Endothelial cell of umbilical vein (primary cell): ENCODE measurements around the gene INPP5A. TPM values are rescaled to one million over a fixed set of nuclear protein-coding genes. Genes with fewer than 3 reads are reported as not detected.

Experiments used
- BruUV-seq: library from RNA; stranded (reverse); fragments of 400-500 nt; replicated peaks from 2 replicates; lab custom pipeline; 2021; lab: Mats Ljungman, UMichigan
- CTCF ChIA-PET: fragments of 300-600, 350-600 bp; sonication (Branson Sonifier 250); formaldehyde crosslinking; loops from one replicate; lab custom pipeline; 2021; ENCODE audit warnings: antibody characterized with exemption, inconsistent platforms; lab: Charles Lee
- POLR2A ChIA-PET: fragments of 300-600, 350-600 bp; sonication (Branson Sonifier 250); formaldehyde crosslinking; loops from one replicate; lab custom pipeline; 2021; ENCODE audit warnings: antibody characterized with exemption, inconsistent platforms; lab: Charles Lee
- DNase-seq: peaks from one replicate; pipeline ENCODE4 v3.0.0-alpha.2; 2011; ENCODE audit warnings: low read depth, low spot score
- FAIRE-seq: peaks from 2 replicates; lab custom pipeline; 2011; peaks lifted over from hg19 to GRCh38; lab: Jason Lieb, UNC
- H2AFZ ChIP-seq: 2 replicates; pipeline ENCODE4 v1.6.0; 2012; ENCODE audit warnings: low read depth, low read length, control low read depth, inconsistent platforms
- H3K27ac ChIP-seq: 2 replicates; pipeline ENCODE4 v1.5.1; 2011; ENCODE audit warnings: low read depth, mild to moderate bottlenecking, control low read depth, low read length, moderate library complexity; ENCODE audit not compliant: insufficient read depth
- H3K27me3 ChIP-seq, 2 experiments: 2 replicates each; pipeline versions ENCODE4 v1.6.0 to v1.6.1; 2011; ENCODE audit warnings: low read length in 2 of 2, mixed read lengths in 1 of 2; ENCODE audit not compliant: control insufficient read depth in 2 of 2, insufficient read depth in 2 of 2
- H3K36me3 ChIP-seq, 2 experiments: 2 replicates in 1 of 2; 3 replicates in 1 of 2; pipeline ENCODE4 v1.5.1; 2011; ENCODE audit warnings: low read length in 2 of 2, mild to moderate bottlenecking in 1 of 2, moderate library complexity in 1 of 2; ENCODE audit not compliant: control insufficient read depth in 2 of 2, insufficient read depth in 2 of 2; ENCODE audit errors: extremely low read depth in 1 of 2
- H3K4me1 ChIP-seq: 3 replicates; pipeline ENCODE4 v1.5.1; 2011; ENCODE audit warnings: mild to moderate bottlenecking, low read length; ENCODE audit not compliant: control insufficient read depth, insufficient read depth; ENCODE audit errors: extremely low read depth
- H3K4me2 ChIP-seq: 2 replicates; pipeline ENCODE4 v1.6.1; 2011; ENCODE audit warnings: low read length, control low read depth, mixed read lengths; ENCODE audit not compliant: insufficient read depth
- H3K4me3 ChIP-seq, 3 experiments: fragments of 200-600 bp in 1 of 3; sonication (generic), shearing (Covaris generic) in 1 of 3; replicated peaks in 1 of 3; 2 replicates each; pipeline ENCODE4 v1.5.1; 2011 to 2016; ENCODE audit warnings: control low read depth in 3 of 3, low read length in 3 of 3, mild to moderate bottlenecking in 2 of 3, inconsistent platforms in 1 of 3, low read depth in 1 of 3, moderate library complexity in 1 of 3; ENCODE audit not compliant: insufficient read depth in 1 of 3
- H3K79me2 ChIP-seq: 2 replicates; pipeline ENCODE4 v1.6.0; 2012; ENCODE audit warnings: low read length, inconsistent platforms; ENCODE audit not compliant: control insufficient read depth, insufficient read depth
- H3K9ac ChIP-seq: replicated peaks from 2 replicates; pipeline ENCODE3; 2011; ENCODE audit warnings: low read length, control low read depth; ENCODE audit not compliant: insufficient read depth; ENCODE audit errors: extremely low read depth
- H3K9me1 ChIP-seq: replicated peaks from 3 replicates; pipeline ENCODE4 v1.6.0; 2011; ENCODE audit warnings: mild to moderate bottlenecking, low read length; ENCODE audit not compliant: control insufficient read depth, insufficient read depth; ENCODE audit errors: extremely low read depth
- H3K9me3 ChIP-seq: replicated peaks from 2 replicates; pipeline ENCODE4 v1.5.1; 2012; ENCODE audit warnings: low read length, inconsistent platforms; ENCODE audit not compliant: control insufficient read depth, insufficient read depth
- H4K20me1 ChIP-seq: replicated peaks from 2 replicates; pipeline ENCODE3; 2011; ENCODE audit warnings: mild to moderate bottlenecking, low read length; ENCODE audit not compliant: control insufficient read depth, insufficient read depth; ENCODE audit errors: extremely low read depth
- EZH2 ChIP-seq: IDR thresholded peaks from 2 replicates; pipeline ENCODE4 v1.6.1; 2012; ENCODE audit warnings: borderline replicate concordance, low read depth, mild to moderate bottlenecking, moderate library complexity, low read length, inconsistent platforms; ENCODE audit not compliant: severe bottlenecking
- FOS ChIP-seq: IDR thresholded peaks from 2 replicates; pipeline ENCODE4 v1.6.1; 2011; ENCODE audit warnings: mild to moderate bottlenecking, low read length, moderate library complexity, borderline replicate concordance; ENCODE audit not compliant: insufficient read depth
- GATA2 ChIP-seq: IDR thresholded peaks from 2 replicates; pipeline ENCODE4 v1.7.0; 2011; ENCODE audit warnings: low read depth, mild to moderate bottlenecking, moderate library complexity, mixed read lengths, low read length; ENCODE audit not compliant: insufficient read length, insufficient read depth
- JUN ChIP-seq: IDR thresholded peaks from 2 replicates; pipeline ENCODE4 v1.6.1; 2011; ENCODE audit warnings: borderline replicate concordance, low read depth; ENCODE audit not compliant: insufficient read length, insufficient read depth
- MAX ChIP-seq: IDR thresholded peaks from 2 replicates; pipeline ENCODE4 v1.6.1; 2011; ENCODE audit not compliant: insufficient read depth, insufficient read length
- MYC ChIP-seq: IDR thresholded peaks from one replicate; pipeline ENCODE4 v1.6.1; 2011; ENCODE audit warnings: mild to moderate bottlenecking, low read depth, low read length
- POLR2A ChIP-seq: IDR thresholded peaks from 2 replicates; pipeline ENCODE4 v1.6.1; 2012; ENCODE audit warnings: low read depth, mild to moderate bottlenecking, control low read depth, low read length
- POLR2AphosphoS5 ChIP-seq: IDR thresholded peaks from 2 replicates; pipeline ENCODE4 v1.6.1; 2012; ENCODE audit warnings: low read depth, mild to moderate bottlenecking, control low read depth, low read length, moderate library complexity; ENCODE audit not compliant: insufficient read depth
- dilution Hi-C: fragments of 300-500 bp; cut with MboI; formaldehyde crosslinking; loops from one replicate; pipeline ENCODE4 v1.15.0; 2019; ENCODE audit warnings: low sequenced_read_pairs; ENCODE audit not compliant: extremely low pct_ligation_motif_present
- intact Hi-C: fragments of 100-400 bp; cut with micrococcal nuclease; formaldehyde crosslinking; loops from one replicate; pipeline ENCODE4 v1.10.0; 2022
- polyA plus RNA-seq, 4 experiments: library from polyadenylated mRNA; depleted of rRNA in 3 of 4; stranded (reverse) in 3 of 4; unstranded in 1 of 4; fragments of >200 nt; gene quantifications; 2 replicates each; pipeline versions ENCODE4 v1.2.1 to v1.2.3, GENCODE V29; 2011 to 2012; ENCODE audit warnings: missing spikeins in 1 of 4
- total RNA-seq: library from RNA; stranded (reverse); gene quantifications from 2 replicates; pipeline ENCODE4 v1.2.3, GENCODE V29; 2021
- TF ChIP-seq, protein P1 (sequence below), 2 donors: IDR thresholded peaks; 1 replicate in 1 of 2; 2 replicates in 1 of 2; pipeline ENCODE4 v1.5.1; 2011; ENCODE audit warnings: low read length in 2 of 2, mild to moderate bottlenecking in 2 of 2, moderate library complexity in 2 of 2, control low read depth in 1 of 2, inconsistent platforms in 1 of 2, low read depth in 1 of 2; ENCODE audit not compliant: insufficient read depth in 1 of 2; ENCODE audit errors: extremely low read depth in 1 of 2

The INPP5A gene
- total and polyA plus RNA-seq, 2 donors (not counting 3 experiments of a cell fraction or from before 2014, with no cell fraction given), result 22.9 to 33.2 TPM

GRCh38 chr10:132813560-132814468 lies 276.2 kb downstream of the INPP5A start:
- no peaks in the 10 kb centered on the region for H3K36me3 ChIP-seq
- H3K9me3 ChIP-seq, result no peaks in the 10 kb centered on the region
- H3K4me2 ChIP-seq, result no peak overlapping the region
- dilution Hi-C loops, result no loop called here
- DNase-seq (no peak), FAIRE-seq (no peak)
- H3K9ac ChIP-seq, result no peak overlapping the region
- ChIA-PET POLR2A (no interaction called here), CTCF (no interaction called here)
- H3K27ac ChIP-seq, result no peak overlapping the region
- intact Hi-C loops, result no loop called here
- H3K27me3 ChIP-seq, result no peaks in the 10 kb centered on the region
- no TSS peak for BruUV-seq
- TF ChIP-seq JUN (no peak), POLR2A (no peak), POLR2AphosphoS5 (no peak), GATA2 (no peak), EZH2 (no peak), FOS (no peak), MYC (no peak), MAX (no peak)
- TF ChIP-seq, protein P1, sequence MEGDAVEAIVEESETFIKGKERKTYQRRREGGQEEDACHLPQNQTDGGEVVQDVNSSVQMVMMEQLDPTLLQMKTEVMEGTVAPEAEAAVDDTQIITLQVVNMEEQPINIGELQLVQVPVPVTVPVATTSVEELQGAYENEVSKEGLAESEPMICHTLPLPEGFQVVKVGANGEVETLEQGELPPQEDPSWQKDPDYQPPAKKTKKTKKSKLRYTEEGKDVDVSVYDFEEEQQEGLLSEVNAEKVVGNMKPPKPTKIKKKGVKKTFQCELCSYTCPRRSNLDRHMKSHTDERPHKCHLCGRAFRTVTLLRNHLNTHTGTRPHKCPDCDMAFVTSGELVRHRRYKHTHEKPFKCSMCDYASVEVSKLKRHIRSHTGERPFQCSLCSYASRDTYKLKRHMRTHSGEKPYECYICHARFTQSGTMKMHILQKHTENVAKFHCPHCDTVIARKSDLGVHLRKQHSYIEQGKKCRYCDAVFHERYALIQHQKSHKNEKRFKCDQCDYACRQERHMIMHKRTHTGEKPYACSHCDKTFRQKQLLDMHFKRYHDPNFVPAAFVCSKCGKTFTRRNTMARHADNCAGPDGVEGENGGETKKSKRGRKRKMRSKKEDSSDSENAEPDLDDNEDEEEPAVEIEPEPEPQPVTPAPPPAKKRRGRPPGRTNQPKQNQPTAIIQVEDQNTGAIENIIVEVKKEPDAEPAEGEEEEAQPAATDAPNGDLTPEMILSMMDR (IDR thresholded peaks at IDR 0.05; ENCODE audit: extremely low read depth in 1 of 2, insufficient read depth in 1 of 2, low read depth in 1 of 2, low read length in 2 of 2), result no peak
- no peaks in the 10 kb centered on the region for H3K79me2 ChIP-seq
- H2AFZ ChIP-seq, result no peak overlapping the region
- no peak overlapping the region for H3K4me3 ChIP-seq
- H4K20me1 ChIP-seq, result no peaks in the 10 kb centered on the region
- H3K9me1 ChIP-seq, result no peaks in the 10 kb centered on the region
- H3K4me1 ChIP-seq, result no peaks in the 10 kb centered on the region
